Peyer's patch (tissue), 4 donors: ENCODE results near the gene PRDX5. TPM values are rescaled to one million over a fixed set of nuclear protein-coding genes. Genes with fewer than 3 reads are reported as not detected.

Experiments used
- DNase-seq, 3 donors: peaks; one replicate each; pipeline ENCODE4 v3.0.0-alpha.2; 2017 to 2019
- H3K27ac ChIP-seq, 4 donors: fragments of 200-600 bp; sonication (generic); one replicate each; pipeline ENCODE4 v1.5.1; 2016 to 2019
- H3K27me3 ChIP-seq, 2 donors: fragments of 200-600 bp; sonication (generic); one replicate each; pipeline ENCODE4 v1.5.1; 2019
- H3K36me3 ChIP-seq, 3 donors: fragments of 200-600 bp; sonication (generic); one replicate each; pipeline ENCODE4 v1.5.1; 2016 to 2019
- H3K4me1 ChIP-seq, 4 donors: fragments of 200-600 bp; sonication (generic); one replicate each; pipeline ENCODE4 v1.5.1; 2016 to 2019
- H3K4me3 ChIP-seq, 4 donors: fragments of 200-600 bp; sonication (generic); 1 replicate in 3 of 4; 2 replicates in 1 of 4; pipeline ENCODE4 v1.5.1; 2016 to 2019; ENCODE audit warnings: mild to moderate bottlenecking in 1 of 4
- H3K9me3 ChIP-seq, 4 donors: fragments of 200-600 bp; sonication (generic); one replicate each; pipeline ENCODE4 v1.5.1; 2016 to 2019; ENCODE audit warnings: mild to moderate bottlenecking in 1 of 4
- POLR2A ChIP-seq, 2 donors: fragments of 450-650 bp; IDR thresholded peaks; one replicate each; pipeline ENCODE4 v1.5.1; 2017; ENCODE audit warnings: antibody characterized with exemption in 2 of 2, mild to moderate bottlenecking in 2 of 2, moderate library complexity in 2 of 2
- total RNA-seq, 4 donors: library from RNA; depleted of rRNA; stranded (reverse); fragments of >200 nt; gene quantifications; one replicate each; pipeline ENCODE4 v1.1.0, GENCODE V29; 2016
- TF ChIP-seq, protein P1 (sequence below), 6 experiments: fragments of 450-650 bp in 4 of 6; fragments of 200-600 bp in 2 of 6; sonication (generic) in 1 of 6; IDR thresholded peaks; one replicate each; pipeline ENCODE4 v1.5.1; 2017 to 2019; ENCODE audit warnings: antibody characterized with exemption in 6 of 6, mild to moderate bottlenecking in 3 of 6, moderate library complexity in 1 of 6

PRDX5 gene
- 100 to 1,000 TPM; 202 to 345 (median 268) TPM for total RNA-seq

- peak within 1 kb of the TSS; percentile 60 to 88 (median 74) for H3K4me3 ChIP-seq
- peaks cover 0 to 73% (median 4%) of the 10 kb centered on the region in 4 donors for H3K4me1 ChIP-seq
- peaks cover 0 to 41% (median 0%) of the 10 kb centered on the region in 3 donors for H3K36me3 ChIP-seq
- DNase-seq, result peak; percentile 91 to 98 (median 97)
- no peaks in the 10 kb centered on the region for H3K9me3 ChIP-seq
- no peaks in the 10 kb centered on the region for H3K27me3 ChIP-seq
- TF ChIP-seq, protein P1, sequence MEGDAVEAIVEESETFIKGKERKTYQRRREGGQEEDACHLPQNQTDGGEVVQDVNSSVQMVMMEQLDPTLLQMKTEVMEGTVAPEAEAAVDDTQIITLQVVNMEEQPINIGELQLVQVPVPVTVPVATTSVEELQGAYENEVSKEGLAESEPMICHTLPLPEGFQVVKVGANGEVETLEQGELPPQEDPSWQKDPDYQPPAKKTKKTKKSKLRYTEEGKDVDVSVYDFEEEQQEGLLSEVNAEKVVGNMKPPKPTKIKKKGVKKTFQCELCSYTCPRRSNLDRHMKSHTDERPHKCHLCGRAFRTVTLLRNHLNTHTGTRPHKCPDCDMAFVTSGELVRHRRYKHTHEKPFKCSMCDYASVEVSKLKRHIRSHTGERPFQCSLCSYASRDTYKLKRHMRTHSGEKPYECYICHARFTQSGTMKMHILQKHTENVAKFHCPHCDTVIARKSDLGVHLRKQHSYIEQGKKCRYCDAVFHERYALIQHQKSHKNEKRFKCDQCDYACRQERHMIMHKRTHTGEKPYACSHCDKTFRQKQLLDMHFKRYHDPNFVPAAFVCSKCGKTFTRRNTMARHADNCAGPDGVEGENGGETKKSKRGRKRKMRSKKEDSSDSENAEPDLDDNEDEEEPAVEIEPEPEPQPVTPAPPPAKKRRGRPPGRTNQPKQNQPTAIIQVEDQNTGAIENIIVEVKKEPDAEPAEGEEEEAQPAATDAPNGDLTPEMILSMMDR (IDR thresholded peaks at IDR 0.05), result peak; percentile 43 to 89 (median 67)
- TF ChIP-seq POLR2A (IDR thresholded peaks at IDR 0.05), result peak; percentile 90 to 93
- peak within 1 kb of the TSS; percentile 94 to 99 (median 96) for H3K27ac ChIP-seq
Measured at GRCh38 chr11:64317961-64318765, at the start of gene PRDX5. Gene PRDX5, plus strand, starts transcription at chr11:64318121. Its CDS starts 95 bp downstream, at chr11:64318216.

- peak in 2 of 3 donors; percentile 58 to 80 for DNase-seq
- H3K27me3 ChIP-seq, result no peaks in the 10 kb centered on the region
- H3K36me3 ChIP-seq, result peaks cover 0 to 33% (median 0%) of the 10 kb centered on the region in 3 donors
- peak overlapping the region; percentile 62 to 87 (median 78) for H3K4me3 ChIP-seq
- H3K27ac ChIP-seq, result peak overlapping the region; percentile 90 to 98 (median 94)
- H3K9me3 ChIP-seq, result no peaks in the 10 kb centered on the region
- no peak for TF ChIP-seq POLR2A (IDR thresholded peaks at IDR 0.05)
- TF ChIP-seq, protein P1 (IDR thresholded peaks at IDR 0.05), result no peak
- peaks cover 7 to 64% (median 12%) of the 10 kb centered on the region in 4 donors for H3K4me1 ChIP-seq
Measured at GRCh38 chr11:64268893-64269539, 48.9 kb upstream of the PRDX5 start.

DNA sequence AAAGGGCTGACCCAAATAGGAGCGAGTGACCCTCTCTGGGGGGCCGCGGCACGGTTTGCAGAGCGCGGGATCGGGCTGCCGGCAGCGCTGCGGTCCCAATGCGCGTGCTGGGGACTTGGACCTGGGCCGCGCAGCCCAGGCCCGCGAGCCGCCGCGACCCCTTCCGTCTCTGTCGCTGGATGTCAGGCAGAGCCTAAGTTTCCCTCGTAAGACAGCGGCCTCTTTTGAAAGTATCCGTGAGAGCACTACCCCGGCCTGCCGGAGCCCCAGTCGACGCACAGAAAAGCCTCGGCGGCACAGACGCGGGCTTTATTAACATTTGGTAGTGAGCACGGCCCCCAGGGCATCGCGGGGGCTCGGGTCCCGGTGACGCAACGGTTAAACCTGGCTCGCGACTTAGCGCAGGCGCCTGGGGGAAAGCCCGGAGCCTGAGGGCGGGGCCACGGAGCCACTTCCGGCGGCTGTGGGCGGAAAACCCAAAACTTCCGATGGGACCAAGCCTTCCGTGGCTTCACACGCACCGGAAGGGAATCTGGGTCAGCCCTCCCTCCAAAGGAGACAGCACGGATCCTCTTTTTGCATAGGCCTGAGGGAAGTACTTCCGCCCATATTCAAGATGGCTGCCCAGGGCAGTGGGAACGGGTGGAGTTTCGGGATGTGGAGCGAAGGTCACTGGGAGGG, 48.2 kb upstream of the PRDX5 start:
- Histone ChIP-seq H3K27ac (peak overlapping the region; percentile 90 to 98 (median 94)), H3K4me3 (peak overlapping the region; percentile 62 to 87 (median 78)), H3K4me1 (peaks cover 7 to 58% (median 12%) of the 10 kb centered on the region in 4 donors), H3K36me3 (peaks cover 0 to 26% (median 0%) of the 10 kb centered on the region in 3 donors), H3K27me3 (no peaks in the 10 kb centered on the region), H3K9me3 (no peaks in the 10 kb centered on the region)
- TF ChIP-seq POLR2A (IDR thresholded peaks at IDR 0.05), result no peak
- TF ChIP-seq, protein P1 (IDR thresholded peaks at IDR 0.05), result peak in 3 of 6 experiments; percentile 25 to 26 (median 25)
- peak; percentile 94 to 98 (median 98) for DNase-seq

DNA sequence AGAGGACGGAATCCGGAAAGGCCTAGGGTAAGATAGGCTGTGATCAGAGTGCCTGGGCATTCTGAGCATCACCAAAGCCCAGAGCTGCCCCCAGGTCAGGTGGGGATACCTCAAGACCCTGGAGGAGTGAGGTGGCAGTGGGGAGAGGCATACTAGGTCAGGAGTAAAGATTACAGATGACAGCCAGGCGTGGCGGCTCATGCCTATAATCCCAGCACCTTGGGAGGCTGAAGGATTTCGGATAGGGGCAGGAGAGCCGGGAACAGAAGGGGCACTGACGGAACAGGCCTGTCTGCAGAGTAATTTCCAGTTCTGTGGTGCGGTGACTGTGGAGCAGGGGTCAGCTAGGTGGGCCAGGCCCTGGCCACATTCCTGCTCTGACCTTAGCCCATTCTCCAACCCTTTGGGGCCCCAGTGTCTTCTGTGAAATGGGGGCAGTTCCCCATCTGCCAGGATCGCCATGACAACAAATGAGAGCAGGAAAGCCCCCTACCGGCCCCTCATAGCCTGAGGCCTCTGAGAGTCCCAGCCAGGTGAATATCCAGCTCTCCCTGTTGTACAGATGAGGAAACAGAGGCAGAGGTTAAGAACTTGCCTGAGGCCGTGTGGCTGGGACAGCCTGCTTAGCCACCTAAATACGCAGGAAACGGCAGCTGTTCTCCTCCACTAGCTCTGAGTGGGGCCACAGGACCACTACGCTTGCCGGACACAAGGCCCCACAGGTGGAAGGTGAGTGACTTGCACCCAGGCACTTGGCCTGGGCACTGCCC, 42.7 kb upstream of the PRDX5 start:
- Histone ChIP-seq H3K36me3 (peaks cover 0 to 5% (median 0%) of the 10 kb centered on the region in 3 donors), H3K9me3 (no peaks in the 10 kb centered on the region), H3K27ac (no peak overlapping the region), H3K4me1 (peaks cover 0 to 15% (median 0%) of the 10 kb centered on the region in 4 donors), H3K4me3 (no peak overlapping the region), H3K27me3 (no peaks in the 10 kb centered on the region)
- DNase-seq, result no peak
- TF ChIP-seq POLR2A (IDR thresholded peaks at IDR 0.05), result no peak
- TF ChIP-seq, protein P1 (IDR thresholded peaks at IDR 0.05), result no peak

GRCh38 chr11:64275841-64276240, 42.1 kb upstream of the PRDX5 start:
- TF ChIP-seq, protein P1 (IDR thresholded peaks at IDR 0.05), result no peak
- no peak for TF ChIP-seq POLR2A (IDR thresholded peaks at IDR 0.05)
- H3K36me3 ChIP-seq, result peaks cover 0 to 5% (median 0%) of the 10 kb centered on the region in 3 donors
- no peak overlapping the region for H3K4me3 ChIP-seq
- H3K27me3 ChIP-seq, result no peaks in the 10 kb centered on the region
- H3K27ac ChIP-seq, result no peak overlapping the region
- no peak for DNase-seq
- peaks cover 0 to 15% (median 0%) of the 10 kb centered on the region in 4 donors for H3K4me1 ChIP-seq
- no peaks in the 10 kb centered on the region for H3K9me3 ChIP-seq
